Activated T-helper 1 cell treated with Interleukin-2 at 50 U/mL for 16 hours (primary cell): ENCODE results near the gene TRIM8.

ENCODE experiments used
- DNase-seq: peaks from one replicate; pipeline ENCODE4 v3.0.0-alpha.2; 2020; ENCODE audit warnings: low read depth

Gene TRIM8

GRCh38 chr10:102616066-102616770 lies 28.1 kb upstream of the TRIM8 start:
- no peak for DNase-seq

- no peak for DNase-seq
Measured at GRCh38 chr10:102617041-102617440, 27.2 kb upstream of the TRIM8 start.

- no peak for DNase-seq
Measured at GRCh38 chr10:102617816-102618215, 26.5 kb upstream of the TRIM8 start.

- no peak for DNase-seq
Measured at GRCh38 chr10:102619281-102619981, 24.8 kb upstream of the TRIM8 start.

GRCh38 chr10:102620138-102620590 lies 24.1 kb upstream of the TRIM8 start:
- no peak for DNase-seq

GRCh38 chr10:102620591-102621442 lies 23.5 kb upstream of the TRIM8 start:
- DNase-seq, result no peak

GRCh38 chr10:102621443-102622325 lies 22.6 kb upstream of the TRIM8 start:
- DNase-seq, result no peak

- DNase-seq, result no peak
Measured at GRCh38 chr10:102624094-102624493, 20.2 kb upstream of the TRIM8 start.

GRCh38 chr10:102624751-102625645 lies 19.3 kb upstream of the TRIM8 start:
- DNase-seq, result no peak

- no peak for DNase-seq
Measured at GRCh38 chr10:102626026-102626685, 18.1 kb upstream of the TRIM8 start.

- no peak for DNase-seq
Measured at GRCh38 chr10:102627291-102627735, 17.0 kb upstream of the TRIM8 start.

GRCh38 chr10:102627736-102628293 lies 16.5 kb upstream of the TRIM8 start:
- no peak for DNase-seq

- no peak for DNase-seq
Measured at GRCh38 chr10:102628451-102628911, 15.8 kb upstream of the TRIM8 start.

GRCh38 chr10:102629661-102630614 lies 14.3 kb upstream of the TRIM8 start:
- DNase-seq, result no peak

- no peak for DNase-seq
Measured at GRCh38 chr10:102630663-102631062, 13.6 kb upstream of the TRIM8 start.

- DNase-seq, result no peak
Measured at GRCh38 chr10:102631525-102632393, 12.5 kb upstream of the TRIM8 start.

GRCh38 chr10:102632394-102633111 lies 11.7 kb upstream of the TRIM8 start:
- no peak for DNase-seq
